Esophagus squamous epithelium (tissue), 4 donors: Measurements from ENCODE around the gene OR52N1.

ENCODE experiments used
- POLR2A ChIP-seq, 4 donors: fragments of 450-650 bp; IDR thresholded peaks; one replicate each; pipeline ENCODE4 v1.6.1; 2017; ENCODE audit warnings: antibody characterized with exemption in 4 of 4, mild to moderate bottlenecking in 4 of 4, moderate library complexity in 3 of 4
- TF ChIP-seq, protein P1 (sequence below), 6 experiments: fragments of 450-650 bp in 4 of 6; fragments of 200-600 bp in 2 of 6; sonication (generic) in 2 of 6; IDR thresholded peaks; one replicate each; pipeline ENCODE4 v1.5.1; 2016 to 2019; ENCODE audit warnings: antibody characterized with exemption in 6 of 6, mild to moderate bottlenecking in 4 of 6, moderate library complexity in 4 of 6

DNA sequence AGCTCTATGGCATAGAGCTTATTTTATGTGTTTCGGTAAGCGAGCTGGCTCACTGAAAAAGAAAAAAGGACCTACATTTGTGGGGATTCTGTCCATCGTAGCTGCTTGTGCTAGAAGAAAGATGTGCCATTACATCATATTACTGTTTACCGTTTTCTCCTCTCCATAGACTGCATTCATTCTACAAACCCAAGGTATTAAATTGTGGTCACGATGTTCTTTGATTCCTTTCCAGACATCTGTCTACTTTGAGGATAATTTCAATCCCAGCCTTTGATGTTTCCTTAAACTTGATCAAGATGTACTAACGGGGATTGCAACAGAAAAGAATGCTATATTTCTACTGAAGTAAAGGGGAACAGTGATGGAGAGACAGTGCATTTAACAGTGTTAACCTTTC lies 5.5 kb upstream of the OR52N1 start:
- no peak for TF ChIP-seq POLR2A (IDR thresholded peaks at IDR 0.05)
- TF ChIP-seq, protein P1, sequence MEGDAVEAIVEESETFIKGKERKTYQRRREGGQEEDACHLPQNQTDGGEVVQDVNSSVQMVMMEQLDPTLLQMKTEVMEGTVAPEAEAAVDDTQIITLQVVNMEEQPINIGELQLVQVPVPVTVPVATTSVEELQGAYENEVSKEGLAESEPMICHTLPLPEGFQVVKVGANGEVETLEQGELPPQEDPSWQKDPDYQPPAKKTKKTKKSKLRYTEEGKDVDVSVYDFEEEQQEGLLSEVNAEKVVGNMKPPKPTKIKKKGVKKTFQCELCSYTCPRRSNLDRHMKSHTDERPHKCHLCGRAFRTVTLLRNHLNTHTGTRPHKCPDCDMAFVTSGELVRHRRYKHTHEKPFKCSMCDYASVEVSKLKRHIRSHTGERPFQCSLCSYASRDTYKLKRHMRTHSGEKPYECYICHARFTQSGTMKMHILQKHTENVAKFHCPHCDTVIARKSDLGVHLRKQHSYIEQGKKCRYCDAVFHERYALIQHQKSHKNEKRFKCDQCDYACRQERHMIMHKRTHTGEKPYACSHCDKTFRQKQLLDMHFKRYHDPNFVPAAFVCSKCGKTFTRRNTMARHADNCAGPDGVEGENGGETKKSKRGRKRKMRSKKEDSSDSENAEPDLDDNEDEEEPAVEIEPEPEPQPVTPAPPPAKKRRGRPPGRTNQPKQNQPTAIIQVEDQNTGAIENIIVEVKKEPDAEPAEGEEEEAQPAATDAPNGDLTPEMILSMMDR (IDR thresholded peaks at IDR 0.05): no peak
